ENCODE measurements around the gene PIP4K2B. TPM values are rescaled to one million over a fixed set of nuclear protein-coding genes. Genes with fewer than 3 reads are reported as not detected.
A peak's percentile ranks its signal among the peaks of the same experiment; 100 is the strongest.
"Not testable (repeated sequence)": the region's sequence is repeated elsewhere in the genome, so short reads cannot be mapped to it uniquely, and the experiment has no call there.

Gene PIP4K2B
- total RNA-seq, 1 donor from 2014 or later, result 49.7 TPM

DNA sequence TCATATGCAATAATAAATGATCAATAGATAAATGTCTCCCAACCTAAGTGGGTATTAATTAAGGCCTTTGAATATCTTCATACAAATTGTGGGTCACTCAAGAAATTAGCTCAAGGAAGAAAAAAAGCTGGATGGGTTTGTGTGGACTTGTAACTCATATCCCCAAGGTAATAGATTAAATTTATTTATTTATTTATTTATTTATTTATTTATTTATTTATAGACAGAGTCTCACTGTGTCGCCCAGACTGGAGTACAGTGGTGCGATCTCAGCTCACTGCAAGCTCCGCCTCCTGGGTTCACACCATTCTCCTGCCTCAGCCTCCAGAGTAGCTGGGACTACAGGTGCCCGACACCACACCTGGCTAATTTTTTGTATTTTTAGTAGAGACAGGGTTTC, 11.4 kb downstream of the PIP4K2B start:
- intact Hi-C loops (cut with DNase I); DNase-seq (ENCODE audit: missing footprints); ATAC-seq: not testable (repeated sequence)

GRCh38 chr17:38786372-38786771, 13.0 kb downstream of the PIP4K2B start:
- DNase-seq (ENCODE audit: missing footprints) (no peak), ATAC-seq (no peak)
- intact Hi-C loops (cut with DNase I), result no loop called here

GRCh38 chr17:38783227-38783626, 16.1 kb downstream of the PIP4K2B start:
- intact Hi-C loops (cut with DNase I), result no loop called here
- DNase-seq (ENCODE audit: missing footprints), result no peak
- no peak for ATAC-seq

- DNase-seq (ENCODE audit: missing footprints), result no peak
- intact Hi-C loops (cut with DNase I), result no loop called here
Measured at GRCh38 chr17:38779965-38780752, 19.2 kb downstream of the PIP4K2B start.

GRCh38 chr17:38777641-38778250, 21.6 kb downstream of the PIP4K2B start:
- DNase-seq (ENCODE audit: missing footprints), result no peak
- intact Hi-C loops (cut with DNase I), result no loop called here
- no peak for ATAC-seq

More at GRCh38 chr17:38779965-38780752, 19.2 kb downstream of the PIP4K2B start:
- ATAC-seq, result no peak

DNA sequence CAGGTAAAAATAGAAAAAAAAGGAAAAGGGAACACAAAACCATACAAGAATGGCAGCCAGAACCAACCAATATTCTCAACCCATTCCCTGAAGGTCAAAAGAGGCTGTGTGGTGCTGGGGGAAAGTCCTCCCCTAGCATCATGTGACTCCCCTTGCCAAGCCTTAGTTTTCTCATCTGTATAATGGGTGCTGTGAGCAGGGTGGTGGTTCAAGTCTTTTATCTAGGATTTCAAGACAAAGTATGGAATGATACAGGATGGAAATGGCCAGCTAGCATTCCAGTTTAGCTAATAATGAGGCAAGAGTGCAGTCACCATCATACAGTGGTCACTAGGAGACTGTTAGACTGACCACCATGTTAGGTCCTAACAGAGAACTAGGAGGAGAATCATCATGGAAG, 26.1 kb downstream of the PIP4K2B start:
- DNase-seq (ENCODE audit: missing footprints), result no peak
- intact Hi-C loops (cut with DNase I), result no loop called here
- no peak for ATAC-seq

DNA sequence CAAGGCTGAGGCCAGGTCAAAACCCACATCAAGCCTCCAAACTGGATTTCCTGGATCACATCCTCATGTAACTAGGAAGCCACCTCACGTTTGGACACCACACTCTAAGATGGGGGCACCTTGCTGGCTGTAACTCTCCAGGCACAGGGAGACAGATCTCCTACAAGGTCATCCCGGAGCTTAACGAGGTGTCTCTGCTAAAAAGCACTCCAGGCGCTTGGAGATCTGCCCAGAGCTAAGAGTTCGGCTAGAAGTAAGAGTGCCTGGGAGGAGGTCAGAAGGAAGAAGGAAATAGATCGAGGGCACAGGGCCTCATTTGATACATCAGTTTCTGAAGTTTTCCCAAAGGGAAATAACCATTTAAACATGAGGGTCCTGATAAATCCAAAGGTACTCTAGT, 30.9 kb downstream of the PIP4K2B start:
- DNase-seq (ENCODE audit: missing footprints) (no peak), ATAC-seq (peak; percentile 59)
- intact Hi-C loops (cut with DNase I), result no loop called here

- no peak for DNase-seq (ENCODE audit: missing footprints)
- intact Hi-C loops (cut with DNase I), result no loop called here
- ATAC-seq, result no peak
Measured at GRCh38 chr17:38766341-38766740, 33.0 kb downstream of the PIP4K2B start.

- DNase-seq (ENCODE audit: missing footprints), result no peak
- ATAC-seq, result no peak
- intact Hi-C loops (cut with DNase I), result no loop called here
Measured at GRCh38 chr17:38762231-38762630, 37.1 kb downstream of the PIP4K2B start.

- ATAC-seq (no peak), DNase-seq (ENCODE audit: missing footprints) (no peak)
- intact Hi-C loops (cut with DNase I), result no loop called here
Measured at GRCh38 chr17:38761612-38762011, 37.7 kb downstream of the PIP4K2B start.

DNA sequence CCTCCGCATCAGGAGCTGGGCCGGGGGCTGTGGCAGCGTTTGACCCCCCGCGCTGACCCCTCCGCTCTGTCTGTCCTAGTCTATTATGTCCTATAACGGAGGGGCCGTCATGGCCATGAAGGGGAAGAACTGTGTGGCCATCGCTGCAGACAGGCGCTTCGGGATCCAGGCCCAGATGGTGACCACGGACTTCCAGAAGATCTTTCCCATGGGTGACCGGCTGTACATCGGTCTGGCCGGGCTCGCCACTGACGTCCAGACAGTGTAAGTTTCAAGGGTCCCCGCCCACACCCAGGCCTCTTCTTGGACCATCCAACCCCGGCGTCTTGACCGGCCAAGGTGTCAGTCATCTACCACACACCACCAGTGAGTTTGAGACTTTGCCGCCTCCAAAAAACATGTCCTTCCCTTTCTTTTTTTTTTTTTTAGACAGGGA, 46.3 kb downstream of the PIP4K2B start:
- DNase-seq (ENCODE audit: missing footprints) (no peak), ATAC-seq (no peak)
- intact Hi-C loops (cut with DNase I), result loop anchor here (5.0 kb wide), 2 partner anchors 44 to 114 kb away; partner anchors contain the start of gene PIP4K2B

- DNase-seq (ENCODE audit: missing footprints), result peak; percentile 97
- intact Hi-C loops (cut with DNase I), result loop anchor here (5.0 kb wide), 2 partner anchors 45 to 115 kb away; partner anchors contain the start of gene PIP4K2B
- ATAC-seq, result peak; percentile 86
Measured at GRCh38 chr17:38752308-38753070, 46.9 kb downstream of the PIP4K2B start, which contains the start of gene PSMB3. PSMB3 (plus strand) TSS chr17:38752741; CDS start chr17:38752827, 86 bp downstream.

GRCh38 chr17:38751808-38752307, 47.5 kb downstream of the PIP4K2B start:
- intact Hi-C loops (cut with DNase I), result loop anchor here (5.0 kb wide), 2 partner anchors 45 to 115 kb away; partner anchors contain the start of gene PIP4K2B
- DNase-seq (ENCODE audit: missing footprints), result peak; percentile 87

GRCh38 chr17:38751144-38751807, 48.1 kb downstream of the PIP4K2B start:
- intact Hi-C loops (cut with DNase I), result loop anchor here (5.0 kb wide), 2 partner anchors 46 to 116 kb away; partner anchors contain the start of gene PIP4K2B
- DNase-seq (ENCODE audit: missing footprints) (no peak), ATAC-seq (no peak)

More at GRCh38 chr17:38751808-38752307, 47.5 kb downstream of the PIP4K2B start:
- peak; percentile 31 for ATAC-seq

- ATAC-seq (no peak), DNase-seq (ENCODE audit: missing footprints) (no peak)
- intact Hi-C loops (cut with DNase I), result loop anchor here (5.0 kb wide), 2 partner anchors 47 to 117 kb away; partner anchors contain the start of gene PIP4K2B
Measured at GRCh38 chr17:38750312-38751121, 48.8 kb downstream of the PIP4K2B start.

- ATAC-seq (no peak), DNase-seq (ENCODE audit: missing footprints) (no peak)
- intact Hi-C loops (cut with DNase I), result loop anchor here (5.0 kb wide), 2 partner anchors 47 to 117 kb away; partner anchors contain the start of gene PIP4K2B
Measured at GRCh38 chr17:38750044-38750311, 49.4 kb downstream of the PIP4K2B start.

GRCh38 chr17:38749223-38750043, 49.9 kb downstream of the PIP4K2B start:
- intact Hi-C loops (cut with DNase I), result loop anchor here (2.0 to 10.0 kb wide), 5 partner anchors 19 to 405 kb away; partner anchors contain the start of genes CISD3, PIP4K2B and PLXDC1
- peak; percentile 93 for DNase-seq (ENCODE audit: missing footprints)

More at GRCh38 chr17:38749223-38750043, 49.9 kb downstream of the PIP4K2B start:
- peak; percentile 50 for ATAC-seq
